ENCODE data around the gene MAZ.
A peak's percentile ranks its signal among the peaks of the same experiment; 100 is the strongest.

MAZ gene

GRCh38 chr16:29807426-29808218 is 1.3 kb downstream of the MAZ start:
- TF ChIP-seq JUND (IDR thresholded peaks at IDR 0.05; ENCODE audit: low read depth) = no peak
- in situ Hi-C loops (cut with HindIII; ENCODE audit: low pct_unique_long_range_greater_than_20kb, low sequenced_read_pairs) = no loop called here
- DNase-seq (ENCODE audit: low read depth in 1 of 2, low spot score in 1 of 2) = peak; percentile 77 to 96

- in situ Hi-C loops (cut with HindIII; ENCODE audit: low pct_unique_long_range_greater_than_20kb, low sequenced_read_pairs) = no loop called here
- no peak for TF ChIP-seq JUND (IDR thresholded peaks at IDR 0.05; ENCODE audit: low read depth)
- DNase-seq (ENCODE audit: low read depth in 1 of 2, low spot score in 1 of 2) = no peak
Observed at GRCh38 chr16:29808219-29808900, 2.0 kb downstream of the MAZ start.

GRCh38 chr16:29809031-29809747 is 2.9 kb downstream of the MAZ start:
- no peak for DNase-seq (ENCODE audit: low read depth in 1 of 2, low spot score in 1 of 2)
- no peak for TF ChIP-seq JUND (IDR thresholded peaks at IDR 0.05; ENCODE audit: low read depth)
- in situ Hi-C loops (cut with HindIII; ENCODE audit: low pct_unique_long_range_greater_than_20kb, low sequenced_read_pairs) = no loop called here

GRCh38 chr16:29809850-29810698 is 3.7 kb downstream of the MAZ start:
- TF ChIP-seq JUND (IDR thresholded peaks at IDR 0.05; ENCODE audit: low read depth) = no peak
- no peak for DNase-seq (ENCODE audit: low read depth in 1 of 2, low spot score in 1 of 2)
- in situ Hi-C loops (cut with HindIII; ENCODE audit: low pct_unique_long_range_greater_than_20kb, low sequenced_read_pairs) = no loop called here

- TF ChIP-seq JUND (IDR thresholded peaks at IDR 0.05; ENCODE audit: low read depth) = no peak
- no peak for DNase-seq (ENCODE audit: low read depth in 1 of 2, low spot score in 1 of 2)
- in situ Hi-C loops (cut with HindIII; ENCODE audit: low pct_unique_long_range_greater_than_20kb, low sequenced_read_pairs) = no loop called here
Observed at GRCh38 chr16:29810699-29811169, 4.4 kb downstream of the MAZ start.

GRCh38 chr16:29811170-29811895 is 5.0 kb downstream of the MAZ start:
- in situ Hi-C loops (cut with HindIII; ENCODE audit: low pct_unique_long_range_greater_than_20kb, low sequenced_read_pairs) = no loop called here
- DNase-seq (ENCODE audit: low read depth in 1 of 2, low spot score in 1 of 2) = peak; percentile 97 to 98
- no peak for TF ChIP-seq JUND (IDR thresholded peaks at IDR 0.05; ENCODE audit: low read depth)

- DNase-seq (ENCODE audit: low read depth in 1 of 2, low spot score in 1 of 2) = peak; percentile 31 to 65
- in situ Hi-C loops (cut with HindIII; ENCODE audit: low pct_unique_long_range_greater_than_20kb, low sequenced_read_pairs) = no loop called here
- no peak for TF ChIP-seq JUND (IDR thresholded peaks at IDR 0.05; ENCODE audit: low read depth)
Observed at GRCh38 chr16:29811896-29812665, 5.8 kb downstream of the MAZ start, which contains the start of gene PRRT2. TSS of gene PRRT2 (plus strand) at chr16:29812193. CDS start at chr16:29813055, 862 bp downstream.

- in situ Hi-C loops (cut with HindIII; ENCODE audit: low pct_unique_long_range_greater_than_20kb, low sequenced_read_pairs) = no loop called here
- no peak for DNase-seq (ENCODE audit: low read depth in 1 of 2, low spot score in 1 of 2)
- TF ChIP-seq JUND (IDR thresholded peaks at IDR 0.05; ENCODE audit: low read depth) = no peak
Observed at GRCh38 chr16:29812754-29813643, 6.7 kb downstream of the MAZ start.

GRCh38 chr16:29813644-29814562 is 7.6 kb downstream of the MAZ start:
- DNase-seq (ENCODE audit: low read depth in 1 of 2, low spot score in 1 of 2) = no peak
- no peak for TF ChIP-seq JUND (IDR thresholded peaks at IDR 0.05; ENCODE audit: low read depth)

More at GRCh38 chr16:29813644-29814562, 7.6 kb downstream of the MAZ start:
- in situ Hi-C loops (cut with HindIII; ENCODE audit: low pct_unique_long_range_greater_than_20kb, low sequenced_read_pairs) = no loop called here

Data from T47D (cell line).